Spleen (tissue), 7 donors: Measurements from ENCODE around the gene MANEAL.

Source experiments
- CTCF ChIP-seq, 11 experiments: fragments of 200-600 bp in 7 of 11; fragments of 450-650 bp in 4 of 11; sonication (generic) in 4 of 11; IDR thresholded peaks in 8 of 11; conservative IDR thresholded peaks in 3 of 11; 1 replicate in 7 of 11; 2 replicates in 4 of 11; pipeline versions ENCODE4 v1.4.0 to v1.8.0; 2016 to 2021; ENCODE audit warnings: antibody characterized with exemption in 11 of 11, inconsistent platforms in 4 of 11, mild to moderate bottlenecking in 1 of 11
- POLR2A ChIP-seq, 3 donors: fragments of 450-650 bp; IDR thresholded peaks; one replicate each; pipeline ENCODE4 v1.5.1; 2017; ENCODE audit warnings: antibody characterized with exemption in 3 of 3, mild to moderate bottlenecking in 1 of 3
- POLR2AphosphoS5 ChIP-seq, 3 donors: sonication (generic); formaldehyde crosslinking; IDR thresholded peaks; one replicate each; pipeline ENCODE4 v1.5.1; 2017; ENCODE audit warnings: antibody characterized with exemption in 3 of 3
- donor health status: DM: no; HTN: no; CAD: no; lungs with moderate emphysema.
- donor health status: DM: no; HTN: no; CAD: no.
- donor health status: DM: no; HTN: no; CAD: no.

GRCh38 chr1:37831809-37832208 is 38.2 kb downstream of the MANEAL start:
- TF ChIP-seq CTCF (IDR thresholded peaks at IDR 0.05 in 8 of 11, conservative IDR thresholded peaks at IDR 0.05 in 3 of 11) (no peak), POLR2A (IDR thresholded peaks at IDR 0.05) (no peak), POLR2AphosphoS5 (IDR thresholded peaks at IDR 0.05) (no peak)
